WTC11 (cell line): Measurements from ENCODE around the gene CARM1. TPM values are rescaled to one million over a fixed set of nuclear protein-coding genes. Genes with fewer than 3 reads are reported as not detected.

ENCODE experiments used
- ATAC-seq: fragments of 200-7000 bp; cut with Tn5 transposase; 2 replicates; pipeline ENCODE4 v1.10.0; 2021; ENCODE audit warnings: mild to moderate bottlenecking, moderate library complexity
- CTCF ChIA-PET: fragments of 300-600 bp; sonication (Branson Sonifier 250); formaldehyde crosslinking; loops from one replicate; lab custom pipeline; 2021; ENCODE audit warnings: antibody characterized with exemption; lab: Charles Lee
- POLR2A ChIA-PET: fragments of 350-600 bp; sonication (Branson Sonifier 250); formaldehyde crosslinking; loops from one replicate; lab custom pipeline; 2021; ENCODE audit warnings: antibody characterized with exemption; lab: Charles Lee
- DNase-seq: peaks from one replicate; pipeline ENCODE4 v3.0.0; 2021; ENCODE audit warnings: low spot score
- H3K27ac Mint-ChIP-seq: 2 replicates; pipeline ENCODE4 v1.8.0; 2021; ENCODE audit warnings: mixed read lengths
- H3K27me3 Mint-ChIP-seq: 2 replicates; pipeline ENCODE4 v1.8.0; 2021; ENCODE audit warnings: low read depth, mild to moderate bottlenecking, moderate library complexity, mixed read lengths
- H3K36me3 Mint-ChIP-seq: 2 replicates; pipeline ENCODE4 v1.8.0; 2021; ENCODE audit warnings: mixed read lengths
- H3K4me1 Mint-ChIP-seq: 2 replicates; pipeline ENCODE4 v1.8.0; 2022; ENCODE audit warnings: mixed read lengths
- H3K4me3 Mint-ChIP-seq: 2 replicates; pipeline ENCODE4 v1.8.0; 2021; ENCODE audit warnings: mild to moderate bottlenecking, moderate library complexity, mixed read lengths
- H3K9me3 Mint-ChIP-seq: 2 replicates; pipeline ENCODE4 v1.8.0; 2021; ENCODE audit warnings: mixed read lengths
- ARID4B ChIP-seq: sonication (generic); formaldehyde crosslinking; IDR thresholded peaks from 2 replicates; pipeline ENCODE4 v1.8.0; 2023; ENCODE audit warnings: missing genetic modification reagents, mild to moderate bottlenecking, borderline replicate concordance
- E2F4 ChIP-seq: sonication (generic); formaldehyde crosslinking; IDR thresholded peaks from 2 replicates; pipeline ENCODE4 v1.8.1; 2022; ENCODE audit warnings: low read depth, mild to moderate bottlenecking, moderate library complexity, missing genetic modification reagents, borderline replicate concordance
- GABPB1 ChIP-seq: sonication (generic); formaldehyde crosslinking; IDR thresholded peaks from 2 replicates; pipeline ENCODE4 v1.8.1; 2023; ENCODE audit warnings: mild to moderate bottlenecking, missing genetic modification reagents
- HMGA2 ChIP-seq: fragments of 250-450 bp; sonication (Bioruptor Pico); IDR thresholded peaks from 2 replicates; pipeline ENCODE4 v1.4.0; 2021; ENCODE audit warnings: mild to moderate bottlenecking, moderate library complexity
- JAZF1 ChIP-seq: fragments of 250-450 bp; sonication (Bioruptor Pico); IDR thresholded peaks from 2 replicates; pipeline ENCODE4 v1.9.0; 2021; ENCODE audit warnings: moderate library complexity, mild to moderate bottlenecking, inconsistent platforms
- NFE2L1 ChIP-seq: sonication (generic); formaldehyde crosslinking; IDR thresholded peaks from 2 replicates; pipeline ENCODE4 v1.8.1; 2023; ENCODE audit warnings: missing genetic modification reagents
- NFYB ChIP-seq: sonication (generic); formaldehyde crosslinking; conservative IDR thresholded peaks from 2 replicates; pipeline ENCODE4 v1.8.0; 2022; ENCODE audit warnings: low read depth, missing genetic modification reagents
- NR1H2 ChIP-seq: sonication (generic); formaldehyde crosslinking; IDR thresholded peaks from 2 replicates; pipeline ENCODE4 v1.9.0; 2021; ENCODE audit warnings: mild to moderate bottlenecking, moderate library complexity, missing genetic modification reagents
- TEAD1 ChIP-seq: sonication (generic); formaldehyde crosslinking; IDR thresholded peaks from 2 replicates; pipeline ENCODE4 v1.8.0; 2022; ENCODE audit warnings: mild to moderate bottlenecking, missing genetic modification reagents
- ZNF281 ChIP-seq: sonication (generic); formaldehyde crosslinking; IDR thresholded peaks from 2 replicates; pipeline ENCODE4 v1.8.0; 2023; ENCODE audit warnings: mild to moderate bottlenecking, missing genetic modification reagents
- ZNF317 ChIP-seq: sonication (generic); formaldehyde crosslinking; IDR thresholded peaks from 2 replicates; pipeline ENCODE4 v1.8.1; 2023; ENCODE audit warnings: low read depth, mild to moderate bottlenecking, moderate library complexity, missing genetic modification reagents, borderline replicate concordance
- ZNF512 ChIP-seq: sonication (generic); formaldehyde crosslinking; IDR thresholded peaks from 2 replicates; pipeline ENCODE4 v1.8.1; 2022; ENCODE audit warnings: missing genetic modification reagents, borderline replicate concordance
- ZNF532 ChIP-seq: fragments of 250-450 bp; sonication (Bioruptor Pico); IDR thresholded peaks from 2 replicates; pipeline ENCODE4 v1.9.0; 2021; ENCODE audit warnings: mild to moderate bottlenecking, borderline replicate concordance
- total RNA-seq: library from RNA; stranded (reverse); gene quantifications from 3 replicates; pipeline ENCODE4 v1.2.3, GENCODE V29; 2021

Gene CARM1
- total RNA-seq, 1 experiment from 2014 or later: 125 TPM

- H3K9me3 Mint-ChIP-seq: no peaks in the 10 kb centered on the region
- no peaks in the 10 kb centered on the region for H3K4me1 Mint-ChIP-seq
- no peaks in the 10 kb centered on the region for H3K27me3 Mint-ChIP-seq
- TF ChIP-seq E2F4 (CRISPR knock-in tag) (0 out of 2 replicates have a peak, but pooled peaks have one; percentile 5), NR1H2 (CRISPR knock-in tag) (no peak)
- CTCF ChIA-PET: interaction anchor here (0.6 to 4.5 kb wide), 14 partner anchors 8 to 134 kb away, joined by 3 to 31 read pairs (median 4); partner anchors contain the start of genes DNM2 and QTRT1
- DNase-seq: peak; percentile 56
- POLR2A ChIA-PET: interaction anchor here (0.5 kb wide), 1 partner anchor 16 kb away, joined by 3 read pairs; no protein-coding TSS in a partner anchor
- no peak overlapping the region; the same call in 1 of the 2 replicates for H3K27ac Mint-ChIP-seq
- peaks cover 30% of the 10 kb centered on the region for H3K36me3 Mint-ChIP-seq
- peak; percentile 70 for ATAC-seq
- H3K4me3 Mint-ChIP-seq: no peak overlapping the region
These were observed 42.2 kb upstream of the CARM1 start for GRCh38 chr19:10828981-10829821.

- no peak overlapping the region for H3K4me3 Mint-ChIP-seq
- ChIA-PET POLR2A (interaction anchor here (0.5 kb wide), 1 partner anchor 15 kb away, joined by 3 read pairs; no protein-coding TSS in a partner anchor), CTCF (interaction anchor here (1.0 to 4.5 kb wide), 10 partner anchors 9 to 135 kb away, joined by 3 to 31 read pairs (median 6); partner anchors contain the start of genes DNM2 and QTRT1)
- no peak for ATAC-seq
- H3K4me1 Mint-ChIP-seq: no peaks in the 10 kb centered on the region
- peaks cover 23% of the 10 kb centered on the region for H3K36me3 Mint-ChIP-seq
- no peaks in the 10 kb centered on the region for H3K9me3 Mint-ChIP-seq
- DNase-seq: no peak
- TF ChIP-seq ARID4B (CRISPR knock-in tag) (no peak), ZNF317 (CRISPR knock-in tag) (no peak)
- no peak overlapping the region for H3K27ac Mint-ChIP-seq
- H3K27me3 Mint-ChIP-seq: no peaks in the 10 kb centered on the region
These were observed 41.4 kb upstream of the CARM1 start for GRCh38 chr19:10829967-10830366.

GRCh38 chr19:10830370-10830769 is 41.0 kb upstream of the CARM1 start:
- ATAC-seq (no peak), DNase-seq (no peak)
- Mint-ChIP-seq H3K27ac (no peak overlapping the region), H3K27me3 (no peaks in the 10 kb centered on the region), H3K9me3 (no peaks in the 10 kb centered on the region), H3K36me3 (peaks cover 19% of the 10 kb centered on the region), H3K4me1 (no peaks in the 10 kb centered on the region), H3K4me3 (no peak overlapping the region)
- ChIA-PET POLR2A (no interaction called here), CTCF (interaction anchor here (1.0 to 4.5 kb wide), 5 partner anchors 28 to 112 kb away, joined by 3 to 23 read pairs (median 5); partner anchors contain the start of gene DNM2)
- TF ChIP-seq JAZF1 (CRISPR knock-in tag): no peak
- TF ChIP-seq ZNF512 (CRISPR knock-in tag): no peak
- no peak for TF ChIP-seq GABPB1 (CRISPR knock-in tag)
- no peak for TF ChIP-seq ZNF532 (CRISPR knock-in tag)
- TF ChIP-seq ZNF281 (CRISPR knock-in tag): no peak
- TF ChIP-seq HMGA2: no peak
- no peak for TF ChIP-seq NFYB (CRISPR knock-in tag)
- no peak for TF ChIP-seq NFE2L1 (CRISPR knock-in tag)
- TF ChIP-seq TEAD1 (CRISPR knock-in tag): no peak
